ENCODE data around the gene COL2A1. TPM values are rescaled to one million over a fixed set of nuclear protein-coding genes. Genes with fewer than 3 reads are reported as not detected.

COL2A1 gene
- total RNA-seq, 4 donors from 2014 or later = not detected

DNA sequence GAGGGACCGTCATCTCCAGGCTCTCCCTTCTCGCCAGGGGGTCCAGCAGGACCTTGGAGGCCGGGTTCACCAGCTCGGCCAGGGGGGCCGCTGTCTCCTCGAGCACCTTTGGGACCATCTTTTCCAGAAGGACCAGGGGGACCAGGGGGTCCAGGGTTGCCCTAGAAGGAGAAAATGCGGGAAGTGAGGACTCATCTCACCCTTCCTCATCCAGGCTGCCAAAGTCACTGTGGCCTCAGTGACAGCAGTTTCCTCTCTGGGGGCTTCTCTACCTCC, 25.7 kb downstream of the COL2A1 start:
- Histone ChIP-seq H3K36me3 (no peaks in the 10 kb centered on the region), H3K9me3 (no peaks in the 10 kb centered on the region), H3K27me3 (peaks cover 6% of the 10 kb centered on the region), H3K4me3 (no peak overlapping the region), H3K27ac (no peak overlapping the region), H3K4me1 (no peaks in the 10 kb centered on the region)
- no peak for DNase-seq (ENCODE audit: low spot score in 2 of 2)
- 93% methylated on average over 6 of the region's 7 CpGs for WGBS
- TF ChIP-seq EP300 (IDR thresholded peaks at IDR 0.05) (no peak), POLR2AphosphoS5 (IDR thresholded peaks at IDR 0.05) (no peak), POLR2A (IDR thresholded peaks at IDR 0.05) (no peak)
- TF ChIP-seq, protein P1, sequence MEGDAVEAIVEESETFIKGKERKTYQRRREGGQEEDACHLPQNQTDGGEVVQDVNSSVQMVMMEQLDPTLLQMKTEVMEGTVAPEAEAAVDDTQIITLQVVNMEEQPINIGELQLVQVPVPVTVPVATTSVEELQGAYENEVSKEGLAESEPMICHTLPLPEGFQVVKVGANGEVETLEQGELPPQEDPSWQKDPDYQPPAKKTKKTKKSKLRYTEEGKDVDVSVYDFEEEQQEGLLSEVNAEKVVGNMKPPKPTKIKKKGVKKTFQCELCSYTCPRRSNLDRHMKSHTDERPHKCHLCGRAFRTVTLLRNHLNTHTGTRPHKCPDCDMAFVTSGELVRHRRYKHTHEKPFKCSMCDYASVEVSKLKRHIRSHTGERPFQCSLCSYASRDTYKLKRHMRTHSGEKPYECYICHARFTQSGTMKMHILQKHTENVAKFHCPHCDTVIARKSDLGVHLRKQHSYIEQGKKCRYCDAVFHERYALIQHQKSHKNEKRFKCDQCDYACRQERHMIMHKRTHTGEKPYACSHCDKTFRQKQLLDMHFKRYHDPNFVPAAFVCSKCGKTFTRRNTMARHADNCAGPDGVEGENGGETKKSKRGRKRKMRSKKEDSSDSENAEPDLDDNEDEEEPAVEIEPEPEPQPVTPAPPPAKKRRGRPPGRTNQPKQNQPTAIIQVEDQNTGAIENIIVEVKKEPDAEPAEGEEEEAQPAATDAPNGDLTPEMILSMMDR (IDR thresholded peaks at IDR 0.05) = no peak

DNA sequence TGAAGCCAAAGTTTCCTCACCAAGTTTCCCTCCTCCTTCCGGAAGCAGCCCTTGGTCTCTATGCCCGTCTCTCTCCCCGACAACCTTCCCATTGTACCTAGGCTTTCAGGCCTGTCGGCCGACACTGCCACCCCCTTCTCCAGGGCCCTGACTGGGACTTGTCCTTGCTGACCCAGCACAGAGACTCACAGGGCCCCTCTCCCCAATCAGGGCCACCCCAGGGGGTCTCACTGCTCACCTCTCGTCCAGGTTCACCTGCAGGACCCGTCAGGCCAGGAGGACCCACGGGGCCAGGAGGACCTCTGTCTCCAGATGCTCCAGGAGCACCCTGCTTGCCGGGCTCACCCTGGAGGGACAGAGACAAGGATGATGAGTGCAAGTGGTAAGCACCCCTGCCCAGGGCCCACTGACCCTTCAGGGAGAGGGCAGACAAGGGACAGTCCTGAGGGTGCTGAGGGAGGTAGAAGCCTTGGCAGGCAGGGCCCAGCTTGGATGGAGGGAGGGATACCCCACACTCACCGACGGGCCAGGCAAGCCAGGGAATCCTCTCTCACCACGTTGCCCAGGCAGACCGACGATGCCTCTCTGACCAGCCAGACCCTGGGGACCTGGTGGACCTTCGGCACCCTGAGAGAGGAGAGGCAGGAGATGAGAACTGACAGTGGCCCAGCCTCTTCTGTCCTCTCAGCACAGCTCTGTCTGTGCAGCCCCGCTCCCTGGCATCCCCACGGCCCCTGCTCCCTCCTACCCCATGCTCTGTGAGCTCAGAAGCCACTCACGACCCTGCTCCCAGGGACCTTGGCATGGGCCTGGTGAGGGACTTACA, 26.3 kb downstream of the COL2A1 start:
- Histone ChIP-seq H3K27me3 (peaks cover 6% of the 10 kb centered on the region), H3K9me3 (no peaks in the 10 kb centered on the region), H3K27ac (no peak overlapping the region), H3K4me3 (no peak overlapping the region), H3K36me3 (no peaks in the 10 kb centered on the region), H3K4me1 (no peaks in the 10 kb centered on the region)
- TF ChIP-seq POLR2A (IDR thresholded peaks at IDR 0.05) (no peak), EP300 (IDR thresholded peaks at IDR 0.05) (no peak)
- no peak for DNase-seq (ENCODE audit: low spot score in 2 of 2)
- 88% methylated on average over 8 of the region's 18 CpGs for WGBS

DNA sequence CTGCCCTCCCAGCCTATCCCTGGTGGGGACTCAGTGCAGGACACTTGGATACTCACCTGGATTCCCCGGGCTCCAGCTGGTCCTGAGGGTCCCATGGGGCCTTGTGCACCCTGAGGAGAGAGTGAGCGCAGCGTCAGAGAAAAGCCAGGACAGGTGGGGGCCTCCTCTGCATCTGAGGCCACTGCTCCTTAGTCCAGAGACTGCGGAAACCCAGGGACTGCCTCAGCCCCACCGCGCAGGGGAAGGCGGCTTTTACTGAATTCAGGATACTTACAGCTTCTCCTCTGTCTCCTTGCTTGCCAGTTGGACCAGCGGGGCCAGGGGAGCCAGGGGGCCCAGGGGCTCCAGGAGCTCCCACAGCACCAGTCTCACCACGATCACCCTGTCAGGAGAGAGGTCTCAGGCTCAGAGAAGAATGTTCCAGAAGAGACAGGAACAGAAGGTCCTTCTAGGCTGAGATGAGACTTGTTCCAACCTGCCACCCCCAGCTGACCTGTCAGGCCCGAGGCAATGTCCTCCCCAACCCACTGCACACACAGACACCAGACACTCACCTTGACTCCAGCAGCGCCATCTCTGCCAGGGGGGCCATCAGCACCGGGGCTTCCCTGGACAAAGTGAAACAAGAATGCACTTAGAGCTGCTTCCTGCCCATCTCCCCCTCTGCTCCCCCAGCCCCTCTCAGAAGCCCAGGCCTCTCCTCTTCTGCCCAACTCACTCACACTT, 27.1 kb downstream of the COL2A1 start:
- peaks cover 3% of the 10 kb centered on the region for H3K27me3 ChIP-seq
- H3K9me3 ChIP-seq = no peaks in the 10 kb centered on the region
- H3K4me1 ChIP-seq = no peaks in the 10 kb centered on the region
- 82% methylated on average over 6 of the region's 12 CpGs for WGBS
- H3K27ac ChIP-seq = no peak overlapping the region
- TF ChIP-seq POLR2AphosphoS5 (IDR thresholded peaks at IDR 0.05) (no peak), EP300 (IDR thresholded peaks at IDR 0.05) (no peak), POLR2A (IDR thresholded peaks at IDR 0.05) (no peak)
- TF ChIP-seq, protein P1 (IDR thresholded peaks at IDR 0.05) = no peak
- H3K36me3 ChIP-seq = no peaks in the 10 kb centered on the region
- DNase-seq (ENCODE audit: low spot score in 2 of 2) = no peak
- H3K4me3 ChIP-seq = no peak overlapping the region

DNA sequence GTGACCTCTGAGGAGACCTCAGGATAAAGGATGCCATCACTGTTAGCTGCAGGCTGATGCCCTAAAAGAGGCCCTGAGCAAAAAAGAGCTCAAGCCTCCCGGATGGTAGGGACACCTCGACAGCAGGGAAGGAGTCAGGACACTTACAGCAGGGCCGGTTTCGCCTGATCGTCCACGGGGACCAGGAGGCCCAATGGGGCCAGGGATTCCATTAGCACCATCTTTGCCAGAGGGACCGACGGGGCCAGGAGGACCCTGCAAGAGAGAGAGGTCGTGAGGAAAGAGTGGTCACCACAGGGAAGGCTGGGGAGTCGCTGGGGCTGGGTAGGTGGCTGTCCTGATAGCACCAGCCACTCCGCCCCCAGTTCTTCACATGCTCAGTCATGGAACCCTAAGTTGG, 28.5 kb downstream of the COL2A1 start:
- Histone ChIP-seq H3K36me3 (no peaks in the 10 kb centered on the region), H3K9me3 (no peaks in the 10 kb centered on the region), H3K4me1 (no peaks in the 10 kb centered on the region), H3K27ac (no peak overlapping the region), H3K4me3 (no peak overlapping the region), H3K27me3 (no peaks in the 10 kb centered on the region)
- no peak for TF ChIP-seq EP300 (IDR thresholded peaks at IDR 0.05)
- no peak for TF ChIP-seq POLR2AphosphoS5 (IDR thresholded peaks at IDR 0.05)
- no peak for TF ChIP-seq POLR2A (IDR thresholded peaks at IDR 0.05)
- TF ChIP-seq, protein P1 (IDR thresholded peaks at IDR 0.05) = no peak
- no peak for DNase-seq (ENCODE audit: low spot score in 2 of 2)
- 90% methylated on average over 11 of the region's 11 CpGs for WGBS

DNA sequence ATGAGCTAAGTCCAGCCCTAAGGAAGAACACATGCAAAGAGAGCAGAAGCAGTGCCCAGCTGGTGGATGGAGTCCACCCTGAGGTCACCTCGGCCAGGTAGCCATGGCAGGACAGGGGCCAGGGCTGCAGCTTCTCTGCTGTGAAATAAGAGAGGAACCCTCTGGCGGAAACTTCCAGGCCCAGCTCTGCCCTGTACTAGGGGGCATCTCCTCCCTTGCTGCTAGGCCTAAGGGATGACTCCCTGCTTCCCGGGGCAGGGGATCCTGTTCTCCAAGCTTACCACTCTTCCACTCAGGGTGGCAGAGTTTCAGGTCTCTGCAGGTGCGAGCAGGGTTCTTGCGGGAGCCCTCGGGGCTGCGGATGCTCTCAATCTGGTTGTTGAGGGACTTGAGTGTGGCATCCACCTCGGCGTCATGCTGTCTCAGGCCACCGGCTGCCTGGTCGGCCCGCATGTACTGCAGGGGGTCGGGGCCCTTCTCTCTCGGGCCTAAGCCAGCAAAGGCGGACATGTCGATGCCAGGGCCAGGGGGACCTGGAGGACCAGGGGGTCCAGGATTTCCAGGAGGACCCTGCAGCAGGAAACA, 29.1 kb downstream of the COL2A1 start:
- DNase-seq (ENCODE audit: low spot score in 2 of 2) = no peak
- no peak overlapping the region for H3K27ac ChIP-seq
- no peaks in the 10 kb centered on the region for H3K4me1 ChIP-seq
- H3K4me3 ChIP-seq = no peak overlapping the region
- 83% methylated on average over 1 of the region's 16 CpGs for WGBS
- H3K9me3 ChIP-seq = no peaks in the 10 kb centered on the region
- H3K36me3 ChIP-seq = no peaks in the 10 kb centered on the region
- no peaks in the 10 kb centered on the region for H3K27me3 ChIP-seq
- TF ChIP-seq POLR2AphosphoS5 (IDR thresholded peaks at IDR 0.05) = no peak
- no peak for TF ChIP-seq POLR2A (IDR thresholded peaks at IDR 0.05)
- TF ChIP-seq EP300 (IDR thresholded peaks at IDR 0.05) = no peak
- TF ChIP-seq, protein P1 (IDR thresholded peaks at IDR 0.05) = no peak
